ENCODE measurements around the gene CSAD. TPM values are rescaled to one million over a fixed set of nuclear protein-coding genes. Genes with fewer than 3 reads are reported as not detected.
"Not testable (repeated sequence)": the region's sequence is repeated elsewhere in the genome, so short reads cannot be mapped to it uniquely, and the experiment has no call there.

Gene CSAD
- total RNA-seq, 2 donors from 2014 or later, result 57.2 to 61.0 TPM

- H3K27me3 Mint-ChIP-seq, result peaks cover 3% of the 10 kb centered on the region
- H3K36me3 Mint-ChIP-seq (ENCODE audit: low read depth), result no peaks in the 10 kb centered on the region
- no peak overlapping the region for H3K27ac Mint-ChIP-seq
- H3K9me3 ChIP-seq (ENCODE audit: control insufficient read depth, low read length, poor library complexity, severe bottlenecking), result no peaks in the 10 kb centered on the region
- no peak for ATAC-seq
- no peak overlapping the region for H3K4me3 Mint-ChIP-seq
- no peak for DNase-seq
- H3K4me1 Mint-ChIP-seq, result peaks cover 12% of the 10 kb centered on the region
Observed at GRCh38 chr12:53123578-53124351, 57.0 kb downstream of the CSAD start.

- Mint-ChIP-seq H3K36me3 (ENCODE audit: low read depth) (no peaks in the 10 kb centered on the region), H3K4me1 (peaks cover 12% of the 10 kb centered on the region), H3K4me3 (no peak overlapping the region), H3K27ac (no peak overlapping the region), H3K27me3 (no peaks in the 10 kb centered on the region)
- DNase-seq, result no peak
- no peaks in the 10 kb centered on the region for H3K9me3 ChIP-seq (ENCODE audit: control insufficient read depth, low read length, poor library complexity, severe bottlenecking)
- no peak for ATAC-seq
Observed at GRCh38 chr12:53122961-53123468, 57.7 kb downstream of the CSAD start.

- ATAC-seq (no peak), DNase-seq (no peak)
- no peaks in the 10 kb centered on the region for H3K27me3 Mint-ChIP-seq
- H3K4me1 Mint-ChIP-seq, result peaks cover 8% of the 10 kb centered on the region
- H3K36me3 Mint-ChIP-seq (ENCODE audit: low read depth), result no peaks in the 10 kb centered on the region
- no peak overlapping the region for H3K4me3 Mint-ChIP-seq
- no peaks in the 10 kb centered on the region for H3K9me3 ChIP-seq (ENCODE audit: control insufficient read depth, low read length, poor library complexity, severe bottlenecking)
- no peak overlapping the region for H3K27ac Mint-ChIP-seq
Observed at GRCh38 chr12:53120685-53121525, 59.8 kb downstream of the CSAD start.

- H3K4me3 Mint-ChIP-seq, result no peak overlapping the region
- no peaks in the 10 kb centered on the region for H3K9me3 ChIP-seq (ENCODE audit: control insufficient read depth, low read length, poor library complexity, severe bottlenecking)
- DNase-seq (no peak), ATAC-seq (no peak)
- H3K36me3 Mint-ChIP-seq (ENCODE audit: low read depth), result no peaks in the 10 kb centered on the region
- H3K27ac Mint-ChIP-seq, result no peak overlapping the region
- H3K4me1 Mint-ChIP-seq, result peaks cover 6% of the 10 kb centered on the region
- H3K27me3 Mint-ChIP-seq, result no peaks in the 10 kb centered on the region
Observed at GRCh38 chr12:53118751-53119300, 61.9 kb downstream of the CSAD start.

- no peak for DNase-seq
- no peak for ATAC-seq
- H3K9me3 ChIP-seq (ENCODE audit: control insufficient read depth, low read length, poor library complexity, severe bottlenecking), result no peaks in the 10 kb centered on the region
- Mint-ChIP-seq H3K27me3 (no peaks in the 10 kb centered on the region), H3K27ac (no peak overlapping the region), H3K36me3 (ENCODE audit: low read depth) (no peaks in the 10 kb centered on the region), H3K4me3 (no peak overlapping the region), H3K4me1 (peaks cover 3% of the 10 kb centered on the region)
Observed at GRCh38 chr12:53115891-53116648, 64.7 kb downstream of the CSAD start.

GRCh38 chr12:53115112-53115890 lies 65.4 kb downstream of the CSAD start:
- Mint-ChIP-seq H3K36me3 (ENCODE audit: low read depth) (no peaks in the 10 kb centered on the region), H3K4me1 (no peaks in the 10 kb centered on the region), H3K27ac (no peak overlapping the region), H3K27me3 (no peaks in the 10 kb centered on the region), H3K4me3 (no peak overlapping the region)
- no peak for ATAC-seq
- no peak for DNase-seq
- no peaks in the 10 kb centered on the region for H3K9me3 ChIP-seq (ENCODE audit: control insufficient read depth, low read length, poor library complexity, severe bottlenecking)

GRCh38 chr12:53113951-53114350 lies 66.8 kb downstream of the CSAD start:
- Mint-ChIP-seq H3K4me3 (no peak overlapping the region), H3K27me3 (no peaks in the 10 kb centered on the region), H3K36me3 (ENCODE audit: low read depth) (no peaks in the 10 kb centered on the region), H3K27ac (no peak overlapping the region), H3K4me1 (no peaks in the 10 kb centered on the region)
- ATAC-seq, result no peak
- H3K9me3 ChIP-seq (ENCODE audit: control insufficient read depth, low read length, poor library complexity, severe bottlenecking), result no peaks in the 10 kb centered on the region
- no peak for DNase-seq

GRCh38 chr12:53113136-53113705 lies 67.5 kb downstream of the CSAD start:
- Mint-ChIP-seq H3K27ac (no peak overlapping the region), H3K4me3 (no peak overlapping the region), H3K4me1 (no peaks in the 10 kb centered on the region), H3K36me3 (ENCODE audit: low read depth) (no peaks in the 10 kb centered on the region), H3K27me3 (no peaks in the 10 kb centered on the region)
- no peak for DNase-seq
- no peak for ATAC-seq
- no peaks in the 10 kb centered on the region for H3K9me3 ChIP-seq (ENCODE audit: control insufficient read depth, low read length, poor library complexity, severe bottlenecking)

- H3K4me1 Mint-ChIP-seq; H3K4me3 Mint-ChIP-seq; ATAC-seq; H3K27ac Mint-ChIP-seq; H3K9me3 ChIP-seq (ENCODE audit: control insufficient read depth, low read length, poor library complexity, severe bottlenecking); H3K27me3 Mint-ChIP-seq; DNase-seq; H3K36me3 Mint-ChIP-seq (ENCODE audit: low read depth): not testable (repeated sequence)
Observed at GRCh38 chr12:53112431-53112830, 68.3 kb downstream of the CSAD start.

Other genes starting within 250 kb of the CSAD start
- 1 to 10 TPM; 1.8 to 3.2 TPM for gene KRT18, start 231.8 kb downstream of the CSAD start, total RNA-seq
- 100 to 1,000 TPM; 635 to 667 TPM for gene EIF4B, start 174.5 kb downstream of the CSAD start, total RNA-seq
- gene TNS2, start 130.9 kb downstream of the CSAD start, total RNA-seq, result 1 to 10 TPM; 1.4 to 3.1 TPM
- 10 to 100 TPM; 23.1 to 29.6 TPM for gene SPRYD3, start 101.5 kb downstream of the CSAD start, total RNA-seq
- under 1 TPM in 1 of 2 donors, not detected in 1; 0.45 TPM for gene IGFBP6, start 83.3 kb downstream of the CSAD start, total RNA-seq
- 1 to 10 TPM in 1 of 2 donors, under 1 TPM in 1; 0.83 to 2.5 TPM for gene SOAT2, start 77.4 kb downstream of the CSAD start, total RNA-seq
- gene ZNF740, start 203 bp downstream of the CSAD start, total RNA-seq, result 10 to 100 TPM; 24.3 to 34.6 TPM
- gene ITGB7, start 26.3 kb upstream of the CSAD start, total RNA-seq, result 100 to 1,000 TPM; 306 to 367 TPM
- 10 to 100 TPM; 57.6 to 57.8 TPM for gene RARG, start 51.3 kb upstream of the CSAD start, total RNA-seq
- under 1 TPM; 0.30 to 0.83 TPM for gene ESPL1, start 87.4 kb upstream of the CSAD start, total RNA-seq
- 100 to 1,000 TPM; 566 to 600 TPM for gene PFDN5, start 114.6 kb upstream of the CSAD start, total RNA-seq
- 10 to 100 TPM; 30.6 to 32.5 TPM for gene MYG1, start 118.8 kb upstream of the CSAD start, total RNA-seq
- gene AAAS, start 140.7 kb upstream of the CSAD start, total RNA-seq, result 10 to 100 TPM; 31.2 to 31.8 TPM
- gene SP7, start 155.4 kb upstream of the CSAD start, total RNA-seq, result not detected
- gene SP1, start 199.3 kb upstream of the CSAD start, total RNA-seq, result 10 to 100 TPM; 69.6 to 75.1 TPM
- not detected for gene AMHR2, start 242.9 kb upstream of the CSAD start, total RNA-seq

Measured in T-helper 17 cell (primary cell).